ENCODE results near the gene PDXDC1.
"Not testable (repeated sequence)": the region's sequence is repeated elsewhere in the genome, so short reads cannot be mapped to it uniquely, and the experiment has no call there.

Gene PDXDC1

GRCh38 chr16:15052747-15053476, 78.1 kb downstream of the PDXDC1 start:
- TF ChIP-seq CTCF (IDR thresholded peaks at IDR 0.05; ENCODE audit: extremely low read depth, missing control alignments): no peak
- no peak for DNase-seq (ENCODE audit: low spot score)

DNA sequence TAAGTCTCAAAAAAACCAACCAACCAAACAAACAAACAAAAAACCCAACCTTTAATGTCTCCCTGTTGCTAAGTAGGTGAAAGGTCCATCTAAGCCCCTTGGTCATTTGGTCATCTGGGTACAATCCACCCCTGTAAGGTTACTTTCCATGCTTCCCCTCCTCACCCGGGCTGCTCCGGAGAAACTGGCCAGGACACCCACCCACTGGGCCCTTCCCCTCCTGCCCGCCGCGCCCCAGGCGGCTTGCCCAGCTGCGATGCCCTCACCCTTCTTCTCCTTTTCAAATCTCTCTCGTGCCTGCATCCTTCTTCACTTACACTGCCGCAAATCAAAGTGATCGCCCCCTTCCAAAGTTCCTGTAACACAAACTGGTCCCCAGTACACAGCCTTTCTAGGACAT, 79.1 kb downstream of the PDXDC1 start:
- no peak for TF ChIP-seq CTCF (IDR thresholded peaks at IDR 0.05; ENCODE audit: extremely low read depth, missing control alignments)
- no peak for DNase-seq (ENCODE audit: low spot score)

DNA sequence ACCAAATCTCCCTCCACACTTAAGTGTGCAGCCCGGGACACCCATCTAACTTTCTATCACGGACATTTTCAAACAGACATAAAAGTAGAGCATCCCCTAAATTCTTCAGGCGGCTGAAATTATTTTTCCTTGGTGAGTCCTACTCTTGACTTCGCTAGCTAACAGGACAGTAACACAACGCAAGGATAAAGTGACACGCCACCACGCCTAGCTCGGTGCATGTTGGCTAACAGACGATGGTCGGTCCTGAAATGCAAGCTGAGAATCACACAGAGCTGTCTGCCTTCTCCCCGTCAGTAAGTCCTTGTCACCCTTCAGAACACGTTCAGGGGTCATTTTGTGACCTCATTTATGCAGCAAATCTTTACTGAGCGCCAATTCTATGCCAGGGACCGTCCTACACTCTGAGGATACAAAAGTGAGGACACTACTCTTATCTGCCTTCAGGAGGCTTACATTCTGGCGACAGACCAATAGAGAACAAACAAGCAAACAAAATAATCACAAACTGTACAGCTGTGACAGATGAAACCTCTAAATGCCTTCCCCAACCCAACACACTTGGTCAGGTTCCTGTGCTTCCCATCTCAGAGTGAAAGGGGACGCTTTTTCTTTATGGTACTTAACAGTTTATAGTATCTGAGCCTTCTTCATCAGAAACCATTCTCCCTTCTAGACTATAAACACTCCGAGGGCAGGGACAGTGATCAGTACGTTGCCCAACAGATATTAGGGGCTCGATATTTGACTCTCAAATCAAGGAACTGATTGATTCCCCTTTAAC, 79.7 kb downstream of the PDXDC1 start:
- no peak for DNase-seq (ENCODE audit: low spot score)
- no peak for TF ChIP-seq CTCF (IDR thresholded peaks at IDR 0.05; ENCODE audit: extremely low read depth, missing control alignments)

DNA sequence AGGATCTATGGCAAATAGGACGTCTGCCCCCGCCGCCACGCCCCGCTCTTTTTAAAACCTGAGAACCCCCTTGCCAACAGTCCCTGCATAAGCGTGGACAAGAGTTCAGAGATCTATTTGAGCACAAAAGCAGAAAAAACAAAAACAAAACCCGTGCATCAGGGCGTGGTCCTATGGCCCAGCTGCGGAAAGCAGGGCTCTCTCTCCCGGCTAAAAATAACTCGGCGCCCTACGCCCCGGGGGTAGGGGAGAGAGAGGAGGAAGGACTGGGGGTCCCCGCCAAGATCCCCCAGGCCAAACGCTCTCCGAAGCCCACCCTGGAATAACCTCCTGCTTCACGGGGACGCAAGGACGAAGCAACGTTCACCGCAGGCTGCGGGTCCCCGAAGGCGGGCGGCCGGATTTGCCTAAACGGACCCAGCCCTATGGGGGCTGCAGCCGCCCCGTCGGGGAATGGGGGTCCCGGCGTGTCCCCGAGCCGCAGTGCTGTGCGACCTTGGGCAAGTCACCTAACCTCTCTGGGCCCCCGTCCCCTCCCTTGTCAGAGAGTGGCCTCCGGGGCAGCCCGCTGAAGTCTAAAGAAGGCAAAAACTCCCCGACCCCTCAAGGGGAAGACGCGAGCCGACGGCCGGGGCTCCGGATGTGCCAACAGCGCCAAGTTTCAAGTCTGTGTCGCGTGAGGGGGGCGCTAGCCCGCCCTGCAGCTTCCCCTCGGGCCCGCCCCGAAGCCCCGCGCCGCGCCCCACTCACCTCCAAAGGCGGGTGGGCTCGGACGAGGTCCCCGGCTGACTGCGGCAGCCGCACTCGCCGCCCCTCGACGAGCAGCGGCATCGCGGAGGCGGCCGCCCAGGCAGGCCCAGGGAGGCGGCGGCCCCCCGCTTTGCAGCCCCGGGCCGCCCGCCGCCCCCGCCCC, 80.6 kb downstream of the PDXDC1 start:
- DNase-seq (ENCODE audit: low spot score): peak; percentile 40
- TF ChIP-seq CTCF (IDR thresholded peaks at IDR 0.05; ENCODE audit: extremely low read depth, missing control alignments): no peak

DNA sequence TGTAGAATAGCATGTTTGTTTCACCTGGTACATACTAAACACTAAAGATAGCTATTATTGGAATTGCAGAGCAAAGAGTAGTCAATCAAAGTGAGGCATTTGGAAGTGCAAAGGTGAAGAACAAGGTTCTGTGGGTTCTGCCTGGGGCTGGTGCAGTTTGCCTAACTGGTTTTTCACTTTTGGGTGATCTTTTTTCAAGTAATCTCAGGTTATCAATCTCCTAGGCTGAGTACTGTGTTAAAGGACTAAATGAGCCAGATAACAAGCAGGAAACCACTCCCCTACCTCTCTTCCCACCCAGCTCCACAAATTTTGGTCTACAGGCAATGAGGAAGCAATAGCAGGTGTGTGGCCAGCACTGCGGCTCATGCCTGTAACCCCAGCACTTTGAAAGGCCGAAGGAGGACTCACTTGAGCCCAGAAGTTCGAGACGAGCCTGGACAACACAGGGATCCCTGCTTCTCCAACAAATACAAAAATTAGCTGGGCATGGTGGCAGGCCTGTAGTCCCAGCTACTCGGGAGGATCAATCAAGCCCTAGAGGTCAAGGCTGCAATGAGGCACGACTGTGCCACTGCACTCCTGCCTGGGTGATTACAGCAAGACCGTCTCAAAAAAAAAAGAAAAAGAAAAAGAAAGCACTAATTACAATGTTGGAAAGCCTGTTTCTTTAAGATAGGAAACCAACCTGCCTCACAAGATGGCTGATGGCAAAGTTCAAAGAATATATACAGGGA, 83.0 kb downstream of the PDXDC1 start:
- DNase-seq (ENCODE audit: low spot score): no peak
- no peak for TF ChIP-seq CTCF (IDR thresholded peaks at IDR 0.05; ENCODE audit: extremely low read depth, missing control alignments)

- DNase-seq (ENCODE audit: low spot score): no peak
- no peak for TF ChIP-seq CTCF (IDR thresholded peaks at IDR 0.05; ENCODE audit: extremely low read depth, missing control alignments)
Observed at GRCh38 chr16:15059324-15059723, 84.5 kb downstream of the PDXDC1 start.

DNA sequence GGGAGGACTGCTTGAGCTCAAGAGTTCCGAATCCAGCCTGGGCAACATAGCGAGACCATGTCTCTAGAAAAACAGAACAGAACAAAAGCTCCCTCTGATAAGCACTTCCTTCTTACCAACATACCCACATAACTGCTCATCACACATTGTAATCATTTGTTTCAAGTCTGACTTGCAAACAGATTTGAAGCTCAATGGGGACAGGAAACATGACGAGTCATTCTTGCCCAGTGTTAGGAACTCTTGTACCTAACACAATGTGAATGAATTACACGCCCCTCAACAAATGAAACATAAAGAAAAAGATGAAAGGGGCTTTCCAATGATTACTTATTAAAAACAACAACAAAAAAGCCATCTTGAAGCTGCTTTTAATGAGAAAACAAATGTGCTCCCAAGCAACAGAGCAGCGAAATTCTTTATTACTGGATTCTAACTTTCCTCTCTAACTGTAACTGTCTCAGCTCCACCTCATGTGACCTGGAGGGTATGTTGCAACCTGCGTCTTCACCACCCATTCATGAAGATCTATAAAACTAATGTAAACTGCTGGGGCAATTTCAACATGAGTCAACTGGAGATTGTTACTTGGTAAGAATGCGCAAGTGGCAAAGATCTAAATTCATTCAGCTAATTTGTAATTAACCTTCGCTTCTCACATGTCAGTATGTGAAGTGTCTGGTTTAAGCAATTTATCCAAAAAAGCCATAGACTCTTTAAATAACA, 87.4 kb downstream of the PDXDC1 start:
- DNase-seq (ENCODE audit: low spot score): not testable (repeated sequence)

- DNase-seq (ENCODE audit: low spot score): not testable (repeated sequence)
Observed at GRCh38 chr16:15065961-15066360, 91.1 kb downstream of the PDXDC1 start.

DNA sequence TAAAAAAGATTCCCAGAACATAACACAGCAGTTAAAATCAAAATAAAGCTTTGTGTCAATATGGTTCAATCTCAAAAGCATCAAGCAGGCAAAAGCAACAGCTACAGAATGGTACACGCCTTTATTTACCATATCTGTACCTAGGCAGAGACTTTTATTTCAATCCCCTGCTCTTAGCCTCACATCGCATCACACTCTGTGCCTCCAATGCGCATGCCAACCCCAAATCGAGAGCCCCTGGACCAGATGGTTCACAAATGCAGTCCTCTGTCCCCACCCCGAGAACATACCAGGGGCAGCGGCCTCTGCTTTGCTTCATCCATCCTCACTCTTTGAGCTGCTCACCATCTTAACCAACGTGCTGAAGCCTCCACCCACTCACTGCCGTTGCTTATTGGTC, 91.9 kb downstream of the PDXDC1 start:
- not testable (repeated sequence) for DNase-seq (ENCODE audit: low spot score)

DNA sequence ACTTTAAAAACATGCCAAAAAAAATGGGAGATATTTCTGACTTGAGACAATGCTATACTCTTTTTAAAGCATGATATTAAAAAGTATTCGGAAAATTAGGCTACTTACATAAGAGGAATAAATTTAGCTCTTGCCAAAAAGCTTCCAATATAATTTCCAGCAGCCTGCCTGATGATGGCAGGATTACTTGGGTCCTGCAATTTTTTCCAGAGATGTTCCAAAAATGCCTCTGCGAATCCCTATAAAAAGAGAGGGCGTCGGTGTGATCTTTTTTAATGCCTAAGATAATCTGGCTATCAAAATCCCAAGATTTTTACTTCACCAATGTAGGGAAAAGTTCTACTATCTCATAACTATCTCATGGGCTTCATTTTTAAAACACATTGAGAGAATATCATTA, 96.2 kb downstream of the PDXDC1 start:
- DNase-seq (ENCODE audit: low spot score): not testable (repeated sequence)
